Measurements from ENCODE around the gene TP53. TPM values are rescaled to one million over a fixed set of nuclear protein-coding genes. Genes with fewer than 3 reads are reported as not detected.

The TP53 gene
- total and polyA plus RNA-seq, 10 of the 15 experiments (the other 5 are each of a cell fraction or from before 2014, with no cell fraction given): 35.6 to 162 (median 75.9) TPM

GRCh38 chr17:7686222-7687071 is 843 bp downstream of the TP53 start (continued):
- TF ChIP-seq CBX3 (IDR thresholded peaks at IDR 0.05; ENCODE audit: borderline replicate concordance, low read depth) (no peak), ZNF207 (IDR thresholded peaks at IDR 0.05; ENCODE audit: borderline replicate concordance) (peak; percentile 95), IKZF1 (conservative IDR thresholded peaks at IDR 0.05) (no peak; the same call in 1 of the 2 replicates), SREBF2 (IDR thresholded peaks at IDR 0.05; ENCODE audit: low read length) (no peak), DPF2 (IDR thresholded peaks at IDR 0.05) (no peak; the same call in 1 of the 2 replicates), HDAC6 (IDR thresholded peaks at IDR 0.05; ENCODE audit: unreplicated experiment) (no peak), ESRRA (IDR thresholded peaks at IDR 0.05; ENCODE audit: low read length) (0 out of 2 replicates have a peak, but pooled peaks have one; percentile 59), TCF12 (IDR thresholded peaks at IDR 0.05; ENCODE audit: low read depth, low read length) (no peak), CUX1 (IDR thresholded peaks at IDR 0.05; ENCODE audit: insufficient replicate concordance, low read depth, low read length) (no peak), MYC (IDR thresholded peaks at IDR 0.05; ENCODE audit: insufficient read depth, insufficient read length, insufficient replicate concordance, low read length, severe bottlenecking) (no peak), MTA2 (IDR thresholded peaks at IDR 0.05; ENCODE audit: low read depth) (no peak), E4F1 (IDR thresholded peaks at IDR 0.05; ENCODE audit: borderline replicate concordance, partially characterized antibody) (peak; percentile 96), RFX5 (IDR thresholded peaks at IDR 0.05; ENCODE audit: low read depth, low read length) (no peak), RAD51 (IDR thresholded peaks at IDR 0.05) (no peak), NFXL1 (IDR thresholded peaks at IDR 0.05; ENCODE audit: borderline replicate concordance) (no peak), ZNF622 (IDR thresholded peaks at IDR 0.05) (no peak), POLR2A (IDR thresholded peaks at IDR 0.05; ENCODE audit: low read depth, low read length) (peak; percentile 89), NKRF (conservative IDR thresholded peaks at IDR 0.05) (peak; percentile 82), USF1 (IDR thresholded peaks at IDR 0.05; ENCODE audit: borderline replicate concordance, extremely low read length, insufficient read depth, low read depth, low read length) (no peak), RELA (IDR thresholded peaks at IDR 0.05; ENCODE audit: borderline replicate concordance, partially characterized antibody) (peak; percentile 8)

All from GM12878 (cell line).